ENCODE measurements around the gene MLEC.
"Not testable (repeated sequence)": the region's sequence is repeated elsewhere in the genome, so short reads cannot be mapped to it uniquely, and the experiment has no call there.

Gene MLEC

DNA sequence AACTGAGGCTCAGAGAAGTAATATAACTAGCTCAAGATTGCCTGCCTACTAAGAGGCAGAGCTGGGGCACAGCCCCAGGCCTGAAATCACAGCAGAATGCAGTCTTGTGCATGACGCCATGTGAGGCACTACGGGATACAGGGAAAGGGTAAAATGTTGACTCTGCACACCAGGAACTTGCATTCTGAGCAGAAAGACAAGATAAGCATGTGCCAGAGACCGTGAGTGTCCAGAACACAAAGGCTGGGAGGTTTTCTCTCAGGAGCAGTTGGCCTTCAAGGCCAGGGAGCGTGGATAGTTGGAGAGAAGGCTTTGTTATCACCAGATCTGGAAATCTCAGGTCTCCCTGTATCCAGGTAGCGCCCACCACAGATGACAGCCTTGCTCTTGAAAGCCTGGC, 23.2 kb upstream of the MLEC start:
- no peak for TF ChIP-seq CTCF (IDR thresholded peaks at IDR 0.05; ENCODE audit: low read depth, low read length, missing control alignments)
- DNase-seq (ENCODE audit: low read depth) = no peak
- no peak overlapping the region for H3K4me3 ChIP-seq (ENCODE audit: low read depth, low read length)

GRCh38 chr12:120666571-120667390, 20.2 kb upstream of the MLEC start:
- no peak for DNase-seq (ENCODE audit: low read depth)
- no peak overlapping the region for H3K4me3 ChIP-seq (ENCODE audit: low read depth, low read length)
- TF ChIP-seq CTCF (IDR thresholded peaks at IDR 0.05; ENCODE audit: low read depth, low read length, missing control alignments) = no peak

DNA sequence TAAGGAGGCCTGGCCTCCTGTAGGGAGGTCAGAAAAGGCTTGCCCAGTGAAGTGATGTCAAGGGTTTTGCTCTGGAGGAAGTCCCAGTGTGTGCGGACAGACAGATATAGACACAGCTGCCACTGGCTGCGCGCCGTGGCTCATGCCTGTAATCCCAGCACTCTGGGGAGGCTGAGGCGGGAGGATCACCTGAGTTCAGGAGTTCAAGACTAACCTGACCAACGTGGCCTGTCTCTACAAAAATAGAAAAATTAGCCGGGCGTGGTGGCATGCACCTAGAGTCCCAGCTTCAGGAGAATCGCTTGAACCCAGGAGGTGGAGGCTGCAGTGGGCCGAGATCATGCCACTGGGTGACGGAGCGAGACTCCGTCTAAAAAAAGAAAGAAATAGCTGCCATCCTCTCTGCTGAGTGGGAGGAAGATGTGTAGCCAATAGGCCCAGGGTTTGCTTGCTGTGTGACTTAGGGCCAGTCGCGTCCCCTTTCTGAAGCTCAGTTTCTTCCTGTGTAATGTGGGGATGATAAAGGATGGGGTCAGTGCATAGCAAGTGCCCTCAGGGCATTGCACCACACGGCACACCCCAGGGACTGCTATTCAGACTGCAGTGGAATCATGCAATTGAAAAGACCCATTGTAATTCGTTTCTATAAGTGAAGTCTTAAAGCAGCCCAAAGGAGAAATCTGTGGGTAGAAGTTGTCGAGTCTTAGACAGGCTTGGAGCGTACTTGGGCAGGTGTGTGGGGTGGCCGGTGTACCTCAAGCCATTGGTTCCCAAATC, 18.7 kb upstream of the MLEC start:
- DNase-seq (ENCODE audit: low read depth) = no peak
- H3K4me3 ChIP-seq (ENCODE audit: low read depth, low read length) = no peak overlapping the region
- no peak for TF ChIP-seq CTCF (IDR thresholded peaks at IDR 0.05; ENCODE audit: low read depth, low read length, missing control alignments)

DNA sequence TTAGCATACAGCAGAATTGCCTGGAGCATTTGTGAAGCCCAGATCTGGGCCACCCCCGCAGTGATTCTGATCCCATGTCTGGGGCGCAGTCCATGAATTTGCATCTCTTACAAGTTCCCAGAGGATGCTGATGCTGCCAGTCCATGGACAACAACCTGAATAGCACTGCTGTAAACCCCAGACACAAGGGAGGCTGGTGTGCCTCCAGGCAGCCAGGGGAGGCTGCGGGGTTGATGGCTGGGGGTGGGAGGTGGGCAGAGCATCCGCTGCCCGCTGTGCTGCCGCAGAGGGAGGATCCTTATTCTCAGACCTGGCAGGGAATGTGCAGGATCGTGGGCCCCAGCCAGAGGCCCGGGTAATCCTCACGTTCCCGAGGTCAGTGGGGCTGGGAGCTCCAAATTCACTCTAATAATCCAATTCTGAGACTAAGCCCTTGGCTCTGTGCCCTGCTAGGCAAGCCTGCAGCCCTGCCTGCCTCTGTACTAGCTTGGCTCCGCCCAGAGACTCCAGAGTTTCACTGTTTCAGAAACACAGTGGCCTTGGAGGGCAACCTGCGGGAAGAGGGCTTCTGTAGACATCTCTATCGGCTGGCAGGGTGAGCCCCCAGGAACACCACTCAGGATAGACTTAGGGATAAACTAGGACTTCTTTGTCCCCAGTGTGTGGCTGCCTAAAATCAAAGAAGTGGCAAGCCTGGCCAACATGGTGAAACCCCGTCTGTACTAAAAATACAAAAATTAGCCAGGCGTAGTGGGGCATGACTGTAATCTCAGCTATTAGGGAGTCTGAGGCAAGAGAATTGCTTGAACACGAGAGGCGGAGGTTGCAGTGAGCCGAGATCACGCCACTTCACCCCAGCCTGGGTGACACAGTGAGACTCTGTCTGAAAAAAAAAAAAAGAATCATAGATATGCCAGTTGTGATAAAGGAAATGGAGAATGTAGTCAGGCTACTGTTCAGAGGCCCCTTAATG, 17.8 kb upstream of the MLEC start:
- no peak for TF ChIP-seq CTCF (IDR thresholded peaks at IDR 0.05; ENCODE audit: low read depth, low read length, missing control alignments)
- DNase-seq (ENCODE audit: low read depth) = no peak
- H3K4me3 ChIP-seq (ENCODE audit: low read depth, low read length) = no peak overlapping the region; the same call in 1 of the 2 replicates

DNA sequence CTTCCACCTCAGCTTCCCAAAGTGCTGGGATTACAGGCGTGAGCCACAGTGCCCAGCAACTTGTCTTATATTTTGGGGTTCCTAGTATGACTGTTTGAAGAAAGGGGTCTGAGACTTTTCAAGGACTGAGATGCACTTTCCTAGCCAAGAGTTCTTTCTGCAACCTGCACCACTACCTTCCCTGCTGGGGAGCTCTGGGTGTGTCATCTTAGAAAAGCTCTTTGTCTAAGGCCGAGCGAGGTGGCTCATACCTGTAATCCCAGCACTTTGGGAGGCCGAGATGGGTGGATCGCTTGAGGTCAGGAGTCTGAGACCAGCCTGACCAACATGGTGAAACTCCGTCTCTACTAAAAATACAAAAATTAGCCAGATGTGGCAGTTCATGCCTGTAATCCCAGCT, 16.7 kb upstream of the MLEC start:
- not testable (repeated sequence) for H3K4me3 ChIP-seq (ENCODE audit: low read depth, low read length); DNase-seq (ENCODE audit: low read depth)

GRCh38 chr12:120670667-120671066, 16.3 kb upstream of the MLEC start:
- DNase-seq (ENCODE audit: low read depth) = no peak
- TF ChIP-seq CTCF (IDR thresholded peaks at IDR 0.05; ENCODE audit: low read depth, low read length, missing control alignments) = no peak
- no peak overlapping the region for H3K4me3 ChIP-seq (ENCODE audit: low read depth, low read length)
